NCI-H774 (cell line): ENCODE data around the gene PNMA8C.
"Not testable (repeated sequence)": the region's sequence is repeated elsewhere in the genome, so short reads cannot be mapped to it uniquely, and the experiment has no call there.

ENCODE experiments used
- DNase-seq: peaks from one replicate; lab custom pipeline; 2025; lab: John Stamatoyannopoulos, UW

The PNMA8C gene

GRCh38 chr19:46447006-46447405 lies 18.3 kb upstream of the PNMA8C start:
- no peak for DNase-seq

DNA sequence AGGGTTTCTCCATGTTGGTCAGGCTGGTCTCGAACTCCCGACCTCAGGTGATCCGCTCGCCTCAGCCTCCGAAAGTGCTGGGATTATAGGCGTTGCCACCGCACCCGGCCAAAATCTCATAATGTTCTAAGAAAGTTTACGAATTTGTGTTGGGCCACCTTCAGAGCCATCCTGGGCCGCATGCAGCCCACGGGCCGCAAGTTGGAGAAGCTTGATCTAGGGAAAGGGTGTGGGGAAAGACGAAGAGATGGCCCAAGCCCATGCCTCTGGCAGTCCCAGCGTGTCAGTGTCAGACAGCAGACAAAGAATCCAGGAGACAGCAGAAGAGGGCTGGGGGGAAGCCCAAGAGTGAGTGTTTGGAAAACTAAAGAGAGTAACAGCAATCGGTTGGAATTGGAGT lies 17.3 kb upstream of the PNMA8C start:
- no peak for DNase-seq

- DNase-seq, result no peak
These were observed 14.2 kb upstream of the PNMA8C start for GRCh38 chr19:46442808-46443450.

GRCh38 chr19:46441866-46442265 lies 13.1 kb upstream of the PNMA8C start:
- DNase-seq, result no peak

- not testable (repeated sequence) for DNase-seq
These were observed 7.0 kb upstream of the PNMA8C start for GRCh38 chr19:46435689-46436088.

GRCh38 chr19:46435009-46435408 lies 6.3 kb upstream of the PNMA8C start:
- no peak for DNase-seq

DNA sequence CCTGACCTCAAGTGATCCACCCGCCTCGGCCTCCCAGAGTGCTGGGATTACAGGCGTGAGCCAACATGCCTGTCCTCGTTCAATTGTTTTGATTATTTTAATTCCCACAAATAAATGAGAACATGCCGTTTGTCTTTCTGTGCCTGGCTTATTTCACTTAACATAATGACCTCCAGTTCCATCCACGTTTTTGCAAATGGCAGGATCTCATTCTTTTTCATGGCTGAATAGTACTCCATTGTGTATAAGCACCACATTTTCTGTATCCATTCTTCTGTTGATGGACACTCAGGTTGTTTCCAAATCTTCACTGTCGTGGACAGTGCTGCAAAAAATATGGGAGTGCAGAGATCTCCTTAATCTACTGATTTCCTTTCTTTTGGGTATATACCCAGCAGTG lies 4.7 kb upstream of the PNMA8C start:
- not testable (repeated sequence) for DNase-seq

DNA sequence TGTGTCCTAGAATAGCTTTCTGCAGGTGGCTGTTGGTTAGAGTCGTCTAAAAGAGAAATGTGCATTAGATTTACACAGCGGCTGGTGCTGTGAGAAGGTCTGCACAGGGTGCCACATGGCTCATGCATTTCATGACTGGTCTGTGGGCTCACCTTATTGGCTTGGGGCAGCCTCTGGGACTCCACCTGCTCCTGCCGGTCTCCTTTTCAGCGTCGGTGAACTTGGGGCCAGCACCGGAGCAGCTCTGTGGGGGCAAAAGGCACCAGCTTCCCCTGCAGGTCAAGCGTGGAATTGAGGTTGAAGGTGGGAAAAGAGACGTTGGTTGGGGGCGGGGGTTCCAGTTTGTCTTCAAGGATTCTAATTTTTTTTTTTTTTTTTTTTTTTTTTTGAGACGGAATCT lies 3.1 kb upstream of the PNMA8C start:
- no peak for DNase-seq

GRCh38 chr19:46429999-46430398 lies 1.3 kb upstream of the PNMA8C start:
- DNase-seq, result no peak

DNA sequence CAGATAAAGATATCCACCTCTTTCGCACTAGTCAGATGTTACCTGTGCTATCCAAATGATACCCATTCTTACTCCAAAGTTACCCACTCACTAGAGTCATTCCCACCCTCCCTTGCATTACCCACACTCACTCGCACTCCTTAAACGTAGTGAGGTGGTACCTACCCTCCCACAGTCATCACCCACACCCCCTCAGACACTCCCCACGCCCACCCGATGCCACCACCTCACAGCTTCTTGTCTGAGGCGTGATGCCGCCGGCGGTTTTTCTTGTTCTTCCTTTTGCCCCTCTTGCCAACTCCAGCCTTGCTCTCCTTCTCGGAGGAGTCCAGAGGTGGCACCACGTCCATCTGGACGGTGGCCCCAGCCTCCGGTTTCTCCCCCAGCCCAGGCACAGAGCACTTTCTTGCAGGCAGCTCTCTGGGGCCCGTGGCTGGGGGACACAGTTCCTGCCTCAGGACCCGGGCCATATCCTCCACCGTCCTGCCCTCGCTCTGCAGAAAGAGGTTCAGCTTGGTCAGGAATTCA lies 1.2 kb downstream of the PNMA8C start:
- DNase-seq, result no peak

DNA sequence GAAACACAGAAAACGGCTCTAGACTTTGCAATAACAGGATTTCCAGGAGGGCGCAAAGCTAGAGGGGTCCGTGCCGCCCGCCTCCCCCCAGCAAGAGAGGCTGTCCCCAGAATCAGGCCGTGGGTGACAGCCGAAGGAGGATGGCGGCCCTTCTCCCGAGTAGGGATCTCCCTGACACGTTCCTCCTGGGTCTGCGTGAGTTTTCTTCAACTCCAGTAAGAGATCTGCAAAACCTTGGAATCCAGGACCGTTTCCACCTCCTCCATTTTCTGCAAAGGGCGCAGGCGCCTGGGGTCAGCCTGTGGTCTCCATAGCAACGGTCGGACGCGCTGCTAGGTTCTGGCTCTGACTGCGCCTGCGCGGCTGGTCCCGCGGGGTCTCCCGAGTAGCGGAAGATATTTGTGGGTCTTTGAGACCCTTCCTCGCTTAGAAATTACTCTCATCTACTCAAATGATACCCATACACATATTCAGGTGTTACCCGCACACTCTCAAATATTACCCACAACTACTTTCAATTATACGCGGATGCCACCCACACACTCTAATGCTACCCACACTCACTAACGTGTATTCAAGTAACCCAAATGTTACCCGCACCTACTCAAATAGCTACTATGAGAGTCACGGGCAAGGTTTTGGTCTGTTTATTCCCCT lies 2.1 kb downstream of the PNMA8C start:
- DNase-seq, result peak; percentile 30

GRCh38 chr19:46426035-46426505 lies 2.7 kb downstream of the PNMA8C start:
- DNase-seq, result no peak

DNA sequence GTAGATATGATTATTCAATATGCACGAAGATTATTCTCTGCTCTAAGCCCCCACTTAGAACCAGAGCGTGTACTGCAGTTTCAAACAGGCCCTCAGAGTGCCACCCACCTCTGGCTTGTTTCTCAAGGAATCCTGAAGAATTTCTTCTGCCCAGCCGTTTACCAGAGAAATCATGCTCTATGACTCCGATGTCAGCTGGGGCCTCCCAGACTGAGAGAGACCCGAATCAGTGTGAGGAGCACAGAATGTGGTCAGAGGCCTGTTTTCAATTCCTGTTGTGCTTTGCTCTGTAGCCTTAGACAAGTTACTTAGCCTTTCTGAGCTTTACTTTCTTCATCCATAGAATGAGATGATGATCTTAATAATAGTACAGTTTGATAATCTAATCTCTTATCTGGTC lies 5.5 kb downstream of the PNMA8C start:
- no peak for DNase-seq

DNA sequence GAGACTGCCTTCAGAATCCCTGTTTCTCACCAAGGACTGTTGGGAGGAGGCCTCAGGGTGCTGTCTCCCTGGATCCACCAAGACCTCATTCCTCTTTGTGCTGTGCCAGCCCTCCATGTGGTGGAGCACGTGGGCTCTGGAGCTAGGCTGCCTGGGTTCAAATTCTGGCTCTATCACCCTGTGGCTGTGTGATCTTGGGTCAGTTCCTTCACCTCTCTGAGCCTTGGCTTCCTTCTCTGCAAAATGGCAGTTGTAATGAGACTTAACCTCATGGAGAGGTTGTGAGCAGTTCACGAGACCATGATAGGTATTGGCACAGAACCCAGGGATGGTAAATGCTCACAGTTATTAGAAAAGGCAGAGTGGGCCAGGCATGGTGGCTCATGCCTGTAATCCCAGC lies 6.4 kb downstream of the PNMA8C start:
- DNase-seq, result no peak

- DNase-seq, result no peak
These were observed 8.7 kb downstream of the PNMA8C start for GRCh38 chr19:46420056-46420455.

- DNase-seq, result peak; percentile 68
These were observed 12.7 kb downstream of the PNMA8C start for GRCh38 chr19:46415804-46416709.

DNA sequence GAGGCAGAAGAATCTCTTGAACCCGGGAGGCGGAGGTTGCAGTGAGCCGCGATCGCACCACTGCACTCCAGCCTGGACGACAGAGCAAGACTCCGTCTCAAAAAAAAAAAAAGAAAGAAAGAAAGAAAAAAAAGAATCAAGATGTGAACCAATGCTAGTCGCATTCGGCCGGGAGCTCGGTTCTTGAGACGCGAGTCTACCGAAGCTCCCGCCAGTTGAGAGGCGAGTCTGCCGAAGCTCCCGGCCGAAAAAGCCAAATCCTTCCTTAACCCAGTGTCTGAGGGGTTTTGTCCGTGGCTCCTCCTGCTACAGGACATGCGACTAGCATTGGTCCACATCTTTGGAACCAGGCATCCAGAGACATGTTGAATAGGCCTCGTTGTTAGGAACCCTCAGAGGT lies 13.8 kb downstream of the PNMA8C start:
- DNase-seq, result not testable (repeated sequence)

GRCh38 chr19:46413262-46414031 lies 15.3 kb downstream of the PNMA8C start, which contains the start of gene CCDC8:
CCDC8 (minus strand) TSS chr19:46413564; CDS start chr19:46412810, 754 bp downstream.
- DNase-seq, result no peak

- no peak for DNase-seq
These were observed 16.0 kb downstream of the PNMA8C start for GRCh38 chr19:46412650-46413261.

DNA sequence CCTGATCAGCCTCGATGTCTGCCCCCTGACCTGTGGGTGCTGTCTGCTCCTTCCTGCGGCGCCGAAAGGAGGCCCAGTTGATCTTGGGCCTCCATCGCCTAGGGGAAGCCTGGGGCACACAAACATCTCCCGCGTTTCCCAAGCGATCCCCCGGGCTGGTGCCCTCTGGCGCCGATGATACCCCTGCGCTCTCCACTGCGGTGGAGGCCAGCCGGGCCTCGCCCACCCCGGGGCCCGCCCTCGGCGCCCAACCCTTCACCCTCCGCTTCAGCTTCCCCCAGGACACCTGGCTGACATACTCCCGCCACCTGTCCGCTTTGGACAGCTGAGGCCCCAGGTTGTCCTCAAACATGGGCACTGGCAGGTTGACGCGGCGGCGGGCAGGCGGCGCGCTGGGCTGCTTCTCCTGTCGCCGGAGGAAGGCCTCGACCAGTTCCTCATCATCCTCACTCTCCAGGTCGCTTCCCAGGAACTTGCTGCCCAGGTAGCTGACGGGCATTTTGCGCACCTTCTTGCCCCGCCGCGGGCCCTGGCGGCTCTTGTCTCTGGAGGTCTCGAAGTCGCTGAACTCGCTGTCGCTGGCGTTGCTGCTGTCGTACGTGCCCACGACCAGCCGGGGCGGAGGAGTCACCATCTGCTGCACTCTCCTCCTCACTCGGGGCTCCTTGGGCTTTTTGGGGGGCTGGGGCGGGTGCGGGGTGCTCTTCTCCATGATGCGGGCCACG lies 16.6 kb downstream of the PNMA8C start:
- DNase-seq, result no peak
